Ishikawa (cell line): Measurements from ENCODE around the gene CCDC88C.

Source experiments
- CEBPB ChIP-seq: IDR thresholded peaks from 2 replicates; pipeline ENCODE4 v1.6.1; 2012
- CREB1 ChIP-seq: IDR thresholded peaks from 2 replicates; pipeline ENCODE4 v1.6.1; 2012; ENCODE audit warnings: low read depth
- EGR1 ChIP-seq: IDR thresholded peaks from 2 replicates; pipeline ENCODE4 v1.6.1; 2012
- EP300 ChIP-seq: IDR thresholded peaks from 2 replicates; pipeline ENCODE4 v1.6.1; 2012; ENCODE audit warnings: borderline replicate concordance
- FOXM1 ChIP-seq: IDR thresholded peaks from 2 replicates; pipeline ENCODE4 v1.6.1; 2012; ENCODE audit warnings: low read depth, borderline replicate concordance
- MAX ChIP-seq: IDR thresholded peaks from 2 replicates; pipeline ENCODE4 v1.6.1; 2012
- NFIC ChIP-seq: IDR thresholded peaks from 2 replicates; pipeline ENCODE4 v1.6.1; 2012
- RAD21 ChIP-seq: IDR thresholded peaks from 2 replicates; pipeline ENCODE4 v1.6.1; 2012; ENCODE audit warnings: low read depth
- REST ChIP-seq: IDR thresholded peaks from 2 replicates; pipeline ENCODE4 v1.6.1; 2012; ENCODE audit warnings: low read depth, mild to moderate bottlenecking
- TAF1 ChIP-seq: IDR thresholded peaks from 2 replicates; pipeline ENCODE4 v1.6.1; 2012; ENCODE audit warnings: low read depth, mild to moderate bottlenecking
- TCF12 ChIP-seq: IDR thresholded peaks from 2 replicates; pipeline ENCODE4 v1.6.1; 2012; ENCODE audit warnings: low read depth
- TEAD4 ChIP-seq: IDR thresholded peaks from 2 replicates; pipeline ENCODE4 v1.6.1; 2012
- USF1 ChIP-seq: IDR thresholded peaks from 2 replicates; pipeline ENCODE4 v1.6.1; 2012
- YY1 ChIP-seq: IDR thresholded peaks from 2 replicates; pipeline ENCODE4 v1.6.1; 2012; ENCODE audit warnings: low read depth
- ZBTB7A ChIP-seq: IDR thresholded peaks from 2 replicates; pipeline ENCODE4 v1.6.1; 2012; ENCODE audit warnings: low read depth

CCDC88C gene

GRCh38 chr14:91257328-91258010, 160.2 kb downstream of the CCDC88C start:
- no peak for TF ChIP-seq CEBPB

GRCh38 chr14:91256661-91257060, 161.0 kb downstream of the CCDC88C start:
- no peak for TF ChIP-seq RAD21
- TF ChIP-seq USF1: no peak
- TF ChIP-seq FOXM1: no peak
- no peak for TF ChIP-seq NFIC
- TF ChIP-seq TEAD4: no peak
- TF ChIP-seq REST: no peak
- TF ChIP-seq EGR1: no peak
- TF ChIP-seq YY1: no peak
- TF ChIP-seq CREB1: no peak
- no peak for TF ChIP-seq MAX
- no peak for TF ChIP-seq ZBTB7A
- TF ChIP-seq TAF1: no peak
- TF ChIP-seq EP300: no peak
- TF ChIP-seq TCF12: no peak
- TF ChIP-seq CEBPB: no peak

GRCh38 chr14:91255026-91255695, 162.5 kb downstream of the CCDC88C start:
- TF ChIP-seq EGR1 (no peak), TAF1 (no peak)

GRCh38 chr14:91254461-91254860, 163.2 kb downstream of the CCDC88C start:
- TF ChIP-seq REST (no peak), EP300 (no peak), TEAD4 (no peak), CEBPB (no peak), NFIC (no peak), FOXM1 (no peak), ZBTB7A (no peak), TAF1 (no peak), CREB1 (no peak), RAD21 (no peak), MAX (no peak), USF1 (no peak), TCF12 (no peak)

GRCh38 chr14:91253795-91254323, 163.8 kb downstream of the CCDC88C start:
- TF ChIP-seq ZBTB7A: peak; percentile 73; the same call in 1 of the 2 replicates
- no peak for TF ChIP-seq MAX
